ENCODE measurements around the gene RPL38.

RPL38 gene
- total RNA-seq, result 428 to 647 (median 530) reads per million in 3 donors

- Histone ChIP-seq H3K27me3 (replicated peaks; ENCODE audit: control insufficient read depth, insufficient read depth, low read length, poor library complexity, severe bottlenecking) (no peaks in the 10 kb centered on the region), H3K4me3 (ENCODE audit: insufficient read depth, low read depth, low read length, poor library complexity, severe bottlenecking) (peak within 1 kb of the TSS; percentile 97), H3K4me1 (ENCODE audit: control insufficient read depth, insufficient read depth, low read length, poor library complexity, severe bottlenecking) (peaks cover 21% of the 10 kb centered on the region), H3K36me3 (ENCODE audit: control insufficient read depth, insufficient read depth, low read length) (peaks cover 33% of the 10 kb centered on the region), H3K27ac (ENCODE audit: insufficient read depth, low read length, poor library complexity, severe bottlenecking) (peak within 1 kb of the TSS; percentile 78), H3K9me3 (ENCODE audit: control insufficient read depth, low read length) (no peaks in the 10 kb centered on the region)
- peak; percentile 88 to 95 (median 89) for DNase-seq
Observed at GRCh38 chr17:74203439-74204240, at the start of gene RPL38. Gene RPL38 (plus strand): TSS chr17:74203678. CDS start chr17:74203956, 278 bp downstream.

- H3K4me3 ChIP-seq (ENCODE audit: insufficient read depth, low read depth, low read length, poor library complexity, severe bottlenecking), result no peak overlapping the region
- no peak overlapping the region for H3K27ac ChIP-seq (ENCODE audit: insufficient read depth, low read length, poor library complexity, severe bottlenecking)
- no peaks in the 10 kb centered on the region for H3K27me3 ChIP-seq (replicated peaks; ENCODE audit: control insufficient read depth, insufficient read depth, low read length, poor library complexity, severe bottlenecking)
- H3K36me3 ChIP-seq (ENCODE audit: control insufficient read depth, insufficient read depth, low read length), result no peaks in the 10 kb centered on the region
- H3K9me3 ChIP-seq (ENCODE audit: control insufficient read depth, low read length), result no peaks in the 10 kb centered on the region
- no peak for DNase-seq
- no peaks in the 10 kb centered on the region for H3K4me1 ChIP-seq (ENCODE audit: control insufficient read depth, insufficient read depth, low read length, poor library complexity, severe bottlenecking)
Observed at GRCh38 chr17:74153821-74154430, 49.6 kb upstream of the RPL38 start.

- Histone ChIP-seq H3K27ac (ENCODE audit: insufficient read depth, low read length, poor library complexity, severe bottlenecking) (no peak overlapping the region), H3K4me3 (ENCODE audit: insufficient read depth, low read depth, low read length, poor library complexity, severe bottlenecking) (no peak overlapping the region), H3K27me3 (replicated peaks; ENCODE audit: control insufficient read depth, insufficient read depth, low read length, poor library complexity, severe bottlenecking) (no peaks in the 10 kb centered on the region)
Observed at GRCh38 chr17:74156878-74157277, 46.6 kb upstream of the RPL38 start.

GRCh38 chr17:74157366-74157765, 46.1 kb upstream of the RPL38 start:
- Histone ChIP-seq H3K4me1 (ENCODE audit: control insufficient read depth, insufficient read depth, low read length, poor library complexity, severe bottlenecking) (no peaks in the 10 kb centered on the region), H3K4me3 (ENCODE audit: insufficient read depth, low read depth, low read length, poor library complexity, severe bottlenecking) (no peak overlapping the region), H3K27ac (ENCODE audit: insufficient read depth, low read length, poor library complexity, severe bottlenecking) (no peak overlapping the region), H3K9me3 (ENCODE audit: control insufficient read depth, low read length) (no peaks in the 10 kb centered on the region), H3K27me3 (replicated peaks; ENCODE audit: control insufficient read depth, insufficient read depth, low read length, poor library complexity, severe bottlenecking) (no peaks in the 10 kb centered on the region), H3K36me3 (ENCODE audit: control insufficient read depth, insufficient read depth, low read length) (no peaks in the 10 kb centered on the region)
- DNase-seq, result no peak

More at GRCh38 chr17:74156878-74157277, 46.6 kb upstream of the RPL38 start:
- Histone ChIP-seq H3K36me3 (ENCODE audit: control insufficient read depth, insufficient read depth, low read length) (no peaks in the 10 kb centered on the region), H3K9me3 (ENCODE audit: control insufficient read depth, low read length) (no peaks in the 10 kb centered on the region), H3K4me1 (ENCODE audit: control insufficient read depth, insufficient read depth, low read length, poor library complexity, severe bottlenecking) (no peaks in the 10 kb centered on the region)
- DNase-seq, result no peak

GRCh38 chr17:74158761-74159160, 44.7 kb upstream of the RPL38 start:
- Histone ChIP-seq H3K27ac (ENCODE audit: insufficient read depth, low read length, poor library complexity, severe bottlenecking) (no peak overlapping the region), H3K4me3 (ENCODE audit: insufficient read depth, low read depth, low read length, poor library complexity, severe bottlenecking) (no peak overlapping the region), H3K36me3 (ENCODE audit: control insufficient read depth, insufficient read depth, low read length) (no peaks in the 10 kb centered on the region), H3K27me3 (replicated peaks; ENCODE audit: control insufficient read depth, insufficient read depth, low read length, poor library complexity, severe bottlenecking) (no peaks in the 10 kb centered on the region), H3K4me1 (ENCODE audit: control insufficient read depth, insufficient read depth, low read length, poor library complexity, severe bottlenecking) (no peaks in the 10 kb centered on the region), H3K9me3 (ENCODE audit: control insufficient read depth, low read length) (no peaks in the 10 kb centered on the region)
- DNase-seq, result no peak

- H3K4me1 ChIP-seq (ENCODE audit: control insufficient read depth, insufficient read depth, low read length, poor library complexity, severe bottlenecking), result no peaks in the 10 kb centered on the region
- no peaks in the 10 kb centered on the region for H3K9me3 ChIP-seq (ENCODE audit: control insufficient read depth, low read length)
- peaks cover under 1% of the 10 kb centered on the region for H3K27me3 ChIP-seq (replicated peaks; ENCODE audit: control insufficient read depth, insufficient read depth, low read length, poor library complexity, severe bottlenecking)
- no peaks in the 10 kb centered on the region for H3K36me3 ChIP-seq (ENCODE audit: control insufficient read depth, insufficient read depth, low read length)
- H3K27ac ChIP-seq (ENCODE audit: insufficient read depth, low read length, poor library complexity, severe bottlenecking), result no peak overlapping the region
- H3K4me3 ChIP-seq (ENCODE audit: insufficient read depth, low read depth, low read length, poor library complexity, severe bottlenecking), result no peak overlapping the region
- no peak for DNase-seq
Observed at GRCh38 chr17:74159226-74159840, 44.1 kb upstream of the RPL38 start.

- no peak overlapping the region for H3K4me3 ChIP-seq (ENCODE audit: insufficient read depth, low read depth, low read length, poor library complexity, severe bottlenecking)
- H3K9me3 ChIP-seq (ENCODE audit: control insufficient read depth, low read length), result no peaks in the 10 kb centered on the region
- no peak overlapping the region for H3K27ac ChIP-seq (ENCODE audit: insufficient read depth, low read length, poor library complexity, severe bottlenecking)
- no peaks in the 10 kb centered on the region for H3K36me3 ChIP-seq (ENCODE audit: control insufficient read depth, insufficient read depth, low read length)
- DNase-seq, result no peak
- H3K4me1 ChIP-seq (ENCODE audit: control insufficient read depth, insufficient read depth, low read length, poor library complexity, severe bottlenecking), result no peaks in the 10 kb centered on the region
- H3K27me3 ChIP-seq (replicated peaks; ENCODE audit: control insufficient read depth, insufficient read depth, low read length, poor library complexity, severe bottlenecking), result peaks cover 4% of the 10 kb centered on the region
Observed at GRCh38 chr17:74160656-74161502, 42.6 kb upstream of the RPL38 start.

GRCh38 chr17:74161503-74161875, 42.0 kb upstream of the RPL38 start:
- no peak for DNase-seq
- Histone ChIP-seq H3K27ac (ENCODE audit: insufficient read depth, low read length, poor library complexity, severe bottlenecking) (no peak overlapping the region), H3K4me3 (ENCODE audit: insufficient read depth, low read depth, low read length, poor library complexity, severe bottlenecking) (no peak overlapping the region), H3K4me1 (ENCODE audit: control insufficient read depth, insufficient read depth, low read length, poor library complexity, severe bottlenecking) (no peaks in the 10 kb centered on the region), H3K36me3 (ENCODE audit: control insufficient read depth, insufficient read depth, low read length) (no peaks in the 10 kb centered on the region), H3K9me3 (ENCODE audit: control insufficient read depth, low read length) (no peaks in the 10 kb centered on the region), H3K27me3 (replicated peaks; ENCODE audit: control insufficient read depth, insufficient read depth, low read length, poor library complexity, severe bottlenecking) (peaks cover 4% of the 10 kb centered on the region)

GRCh38 chr17:74163271-74163821, 40.1 kb upstream of the RPL38 start:
- H3K4me3 ChIP-seq (ENCODE audit: insufficient read depth, low read depth, low read length, poor library complexity, severe bottlenecking), result no peak overlapping the region
- H3K4me1 ChIP-seq (ENCODE audit: control insufficient read depth, insufficient read depth, low read length, poor library complexity, severe bottlenecking), result no peaks in the 10 kb centered on the region
- no peak for DNase-seq
- no peaks in the 10 kb centered on the region for H3K36me3 ChIP-seq (ENCODE audit: control insufficient read depth, insufficient read depth, low read length)
- H3K27me3 ChIP-seq (replicated peaks; ENCODE audit: control insufficient read depth, insufficient read depth, low read length, poor library complexity, severe bottlenecking), result peaks cover 4% of the 10 kb centered on the region
- H3K9me3 ChIP-seq (ENCODE audit: control insufficient read depth, low read length), result no peaks in the 10 kb centered on the region
- H3K27ac ChIP-seq (ENCODE audit: insufficient read depth, low read length, poor library complexity, severe bottlenecking), result no peak overlapping the region
